Mucosa of stomach (tissue), 1 donor: ENCODE results near the gene MVP.
"Not testable (repeated sequence)": the region's sequence is repeated elsewhere in the genome, so short reads cannot be mapped to it uniquely, and the experiment has no call there.

Experiments
- H3K27me3 ChIP-seq: one replicate; pipeline ENCODE4 v1.7.0; 2013; ENCODE audit warnings: mild to moderate bottlenecking, low read length; ENCODE audit not compliant: control insufficient read depth, insufficient read depth
- H3K36me3 ChIP-seq: one replicate; pipeline ENCODE4 v1.7.0; 2013; ENCODE audit warnings: low read length; ENCODE audit not compliant: control insufficient read depth, insufficient read depth
- H3K4me1 ChIP-seq: one replicate; pipeline ENCODE4 v1.7.0; 2013; ENCODE audit warnings: mild to moderate bottlenecking, low read length; ENCODE audit not compliant: control insufficient read depth, insufficient read depth
- H3K4me3 ChIP-seq: one replicate; pipeline ENCODE4 v1.7.0; 2013; ENCODE audit warnings: low read length
- H3K9ac ChIP-seq: one replicate; pipeline ENCODE4 v1.7.0; 2013; ENCODE audit warnings: mild to moderate bottlenecking, low read length, moderate library complexity
- H3K9me3 ChIP-seq: one replicate; pipeline ENCODE4 v1.7.0; 2013; ENCODE audit warnings: mild to moderate bottlenecking, low read length, moderate library complexity; ENCODE audit not compliant: control insufficient read depth
- donor health status: Pancreatic carcinoma.

MVP gene

GRCh38 chr16:29820271-29820701 is at the start of gene MVP:
TSS of gene MVP (plus strand) at chr16:29820462. CDS start at chr16:29830550, 10,088 bp downstream.
- peaks cover 63% of the 10 kb centered on the region for H3K4me1 ChIP-seq
- peak within 1 kb of the TSS; percentile 76 for H3K9ac ChIP-seq
- no peaks in the 10 kb centered on the region for H3K36me3 ChIP-seq
- peak within 1 kb of the TSS; percentile 79 for H3K4me3 ChIP-seq
- no peaks in the 10 kb centered on the region for H3K27me3 ChIP-seq
- no peaks in the 10 kb centered on the region for H3K9me3 ChIP-seq

DNA sequence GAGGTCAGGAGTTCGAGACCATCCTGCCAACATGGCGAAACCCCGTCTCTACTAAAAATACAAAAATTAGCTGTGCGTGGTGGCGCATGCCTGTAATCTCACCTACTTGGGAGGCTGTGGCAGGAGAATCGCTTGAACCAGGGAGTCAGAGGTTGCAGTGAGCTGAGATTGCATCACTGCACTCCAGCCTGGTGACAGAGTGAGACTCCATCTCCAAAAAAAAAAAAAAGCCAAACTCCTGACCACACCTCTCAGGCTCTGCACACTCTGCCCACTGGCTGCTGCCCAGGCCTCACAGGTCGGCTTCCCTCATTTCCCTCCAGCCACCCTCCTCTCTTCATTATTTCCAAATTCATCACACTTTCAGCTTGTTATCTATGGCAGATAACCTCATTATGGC is 47.9 kb upstream of the MVP start:
- not testable (repeated sequence) for H3K4me1 ChIP-seq, H3K9ac ChIP-seq, H3K27me3 ChIP-seq, H3K4me3 ChIP-seq, H3K9me3 ChIP-seq, H3K36me3 ChIP-seq

DNA sequence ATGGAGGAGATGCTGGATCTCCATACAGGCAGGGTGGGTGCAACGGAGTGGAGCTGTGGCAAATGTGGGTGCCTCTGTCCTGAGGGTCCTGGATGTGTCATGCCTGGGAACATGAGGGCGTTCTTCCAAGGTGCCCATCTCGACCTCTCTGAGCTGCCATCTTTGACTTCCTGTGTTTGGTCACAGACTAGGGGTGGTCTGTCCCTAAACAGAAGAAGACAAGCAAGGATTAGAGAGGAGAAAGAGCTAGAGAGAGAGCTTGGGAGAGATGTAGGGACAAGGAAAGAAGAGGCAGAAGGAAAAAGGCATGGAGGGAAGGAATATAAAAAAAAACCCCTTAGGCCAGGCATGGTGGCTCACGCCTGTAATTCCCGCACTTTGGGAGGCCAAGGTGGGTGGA is 45.5 kb upstream of the MVP start:
- no peak overlapping the region for H3K4me3 ChIP-seq
- H3K27me3 ChIP-seq, result no peaks in the 10 kb centered on the region
- no peaks in the 10 kb centered on the region for H3K9me3 ChIP-seq
- H3K4me1 ChIP-seq, result peaks cover 12% of the 10 kb centered on the region
- no peaks in the 10 kb centered on the region for H3K36me3 ChIP-seq
- H3K9ac ChIP-seq, result no peak overlapping the region

DNA sequence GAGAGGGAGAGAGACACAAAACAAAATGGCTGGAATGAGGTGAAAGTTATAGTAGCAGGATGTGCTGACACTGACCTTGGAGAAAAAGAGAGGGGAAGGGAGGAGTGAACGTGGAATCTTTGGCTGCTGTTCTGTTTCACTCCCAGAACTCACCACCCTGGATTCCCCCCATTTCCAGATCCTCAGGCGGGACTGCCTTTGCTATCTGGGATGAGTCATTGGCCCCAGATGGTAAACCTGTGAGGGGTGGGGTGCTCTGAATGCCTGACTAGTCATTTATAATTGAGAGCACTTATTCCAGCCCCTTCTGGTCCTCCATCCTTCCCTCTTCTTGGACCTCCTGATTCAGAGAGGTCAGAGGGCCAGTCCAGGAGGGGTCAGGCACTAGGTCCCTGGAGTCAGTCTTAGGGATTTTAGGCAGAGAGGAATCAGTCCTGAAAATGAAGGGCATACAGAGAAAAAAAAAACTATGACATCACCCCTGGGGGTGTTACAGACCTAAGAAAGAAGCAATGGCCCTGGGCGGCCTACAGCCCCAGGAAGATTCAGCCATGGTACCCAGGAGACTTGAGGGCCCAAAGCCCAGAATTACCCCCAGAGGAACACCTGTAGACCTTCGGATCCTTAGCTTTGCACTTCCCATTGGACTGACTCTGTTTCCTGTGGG is 44.4 kb upstream of the MVP start:
- H3K36me3 ChIP-seq, result no peaks in the 10 kb centered on the region
- H3K9ac ChIP-seq, result no peak overlapping the region
- H3K4me1 ChIP-seq, result peaks cover 7% of the 10 kb centered on the region
- no peaks in the 10 kb centered on the region for H3K9me3 ChIP-seq
- no peak overlapping the region for H3K4me3 ChIP-seq
- no peaks in the 10 kb centered on the region for H3K27me3 ChIP-seq

GRCh38 chr16:29777576-29778350 is 42.5 kb upstream of the MVP start, which contains the start of gene ZG16:
TSS of gene ZG16 (plus strand) at chr16:29778256. CDS start at chr16:29779267, 1,011 bp downstream.
- H3K4me1 ChIP-seq, result peaks cover 7% of the 10 kb centered on the region
- no peaks in the 10 kb centered on the region for H3K36me3 ChIP-seq
- no peak within 1 kb of the TSS for H3K4me3 ChIP-seq
- H3K9ac ChIP-seq, result no peak within 1 kb of the TSS
- no peaks in the 10 kb centered on the region for H3K27me3 ChIP-seq
- no peaks in the 10 kb centered on the region for H3K9me3 ChIP-seq

- Histone ChIP-seq H3K4me1 (peaks cover 7% of the 10 kb centered on the region), H3K9me3 (no peaks in the 10 kb centered on the region), H3K9ac (no peak overlapping the region), H3K27me3 (no peaks in the 10 kb centered on the region), H3K4me3 (no peak overlapping the region), H3K36me3 (no peaks in the 10 kb centered on the region)
These were observed 40.8 kb upstream of the MVP start for GRCh38 chr16:29779474-29779873.

- not testable (repeated sequence) for H3K9ac ChIP-seq, H3K4me3 ChIP-seq, H3K4me1 ChIP-seq, H3K27me3 ChIP-seq, H3K36me3 ChIP-seq, H3K9me3 ChIP-seq
These were observed 36.9 kb upstream of the MVP start for GRCh38 chr16:29783094-29783953.

DNA sequence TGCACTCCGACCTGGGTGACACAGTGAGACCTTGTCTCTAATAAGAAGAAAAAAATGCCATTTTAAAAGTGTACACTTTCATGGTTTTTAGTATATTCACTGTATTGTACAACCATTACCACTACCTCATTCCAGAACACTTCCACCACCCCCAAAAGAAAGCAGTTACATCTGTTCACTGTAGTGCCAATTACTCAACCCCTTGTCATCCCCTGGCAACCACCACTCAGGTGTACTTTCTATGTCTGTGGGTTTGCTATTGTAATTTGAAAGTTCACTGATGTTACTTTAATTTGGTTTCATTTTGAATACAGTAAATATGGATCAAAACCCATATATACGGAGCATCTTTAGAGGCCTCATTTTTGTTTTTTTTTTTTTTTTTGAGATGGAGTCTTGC is 36.1 kb upstream of the MVP start:
- no peak overlapping the region for H3K4me3 ChIP-seq
- H3K27me3 ChIP-seq, result no peaks in the 10 kb centered on the region
- no peaks in the 10 kb centered on the region for H3K9me3 ChIP-seq
- H3K4me1 ChIP-seq, result no peaks in the 10 kb centered on the region
- no peak overlapping the region for H3K9ac ChIP-seq
- no peaks in the 10 kb centered on the region for H3K36me3 ChIP-seq

DNA sequence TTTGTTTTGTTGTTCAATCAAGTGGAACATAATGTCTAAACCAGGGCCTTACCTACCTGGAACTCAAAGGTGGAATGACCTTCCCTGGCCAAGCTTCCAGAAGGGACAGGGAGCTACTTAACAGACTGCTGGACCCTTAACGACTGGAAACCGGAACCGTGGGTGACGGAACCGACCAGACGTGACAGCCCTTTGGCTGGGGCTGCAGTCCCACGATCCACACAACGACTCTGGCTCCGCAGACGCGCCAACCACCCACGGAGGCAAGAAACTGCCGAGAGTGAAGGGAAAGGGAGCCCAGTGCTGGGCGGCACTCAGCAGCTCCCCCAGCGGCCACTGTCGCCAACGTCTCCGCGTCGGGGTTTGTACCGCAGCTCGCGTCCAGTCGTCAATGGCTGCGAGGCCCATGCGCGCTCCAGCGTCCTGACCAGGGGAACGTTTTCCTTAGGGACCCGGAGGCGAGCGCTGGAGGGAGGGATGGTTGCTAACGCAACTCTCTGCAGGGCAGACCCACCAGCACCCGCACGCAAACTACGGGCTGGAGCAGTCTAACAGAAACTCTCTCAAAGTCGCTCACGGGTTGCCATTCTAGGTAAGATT is 35.3 kb upstream of the MVP start:
- Histone ChIP-seq H3K9ac (no peak overlapping the region), H3K36me3 (no peaks in the 10 kb centered on the region), H3K4me3 (no peak overlapping the region), H3K4me1 (no peaks in the 10 kb centered on the region), H3K27me3 (no peaks in the 10 kb centered on the region), H3K9me3 (no peaks in the 10 kb centered on the region)

- H3K36me3 ChIP-seq, result not testable (repeated sequence)
These were observed 33.1 kb upstream of the MVP start for GRCh38 chr16:29787155-29787554.

DNA sequence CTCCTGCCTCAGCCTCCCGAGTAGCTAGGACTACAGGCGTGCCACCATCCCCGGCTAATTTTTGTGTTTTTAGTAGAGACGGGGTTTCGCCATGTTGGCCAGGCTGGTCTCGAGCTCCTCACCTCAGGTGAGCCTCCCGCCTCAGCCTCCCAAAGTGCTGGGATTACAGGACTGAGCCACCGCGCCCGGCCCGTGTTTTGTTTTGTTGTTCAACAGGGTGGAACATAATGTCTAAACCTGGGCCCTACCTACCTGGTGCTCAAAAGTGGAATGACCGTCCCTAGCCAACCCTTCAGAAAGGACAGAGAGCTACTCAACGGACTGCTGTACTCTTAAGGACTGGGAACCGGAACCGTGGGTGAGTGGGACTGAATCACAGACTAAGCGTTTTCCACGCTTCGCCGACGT is 30.5 kb upstream of the MVP start:
- no peaks in the 10 kb centered on the region for H3K27me3 ChIP-seq
- H3K4me1 ChIP-seq, result no peaks in the 10 kb centered on the region
- peak overlapping the region; percentile 79 for H3K9ac ChIP-seq
- no peaks in the 10 kb centered on the region for H3K36me3 ChIP-seq
- H3K9me3 ChIP-seq, result no peaks in the 10 kb centered on the region
- peak overlapping the region; percentile 48 for H3K4me3 ChIP-seq

More at GRCh38 chr16:29787155-29787554, 33.1 kb upstream of the MVP start:
- not testable (repeated sequence) for H3K4me1 ChIP-seq, H3K9me3 ChIP-seq, H3K27me3 ChIP-seq, H3K4me3 ChIP-seq, H3K9ac ChIP-seq
